OCI-LY1 (cell line): ENCODE data around the gene IER3.

ENCODE experiments used
- EZH2 ChIP-seq: fragments of 200-600 bp; sonication (generic), shearing (Covaris generic); IDR thresholded peaks from 2 replicates; pipeline ENCODE4 v1.8.0; 2017; ENCODE audit warnings: borderline replicate concordance, mixed run types, mild to moderate bottlenecking, antibody characterized with exemption, low read length, moderate library complexity, mixed read lengths
- TF ChIP-seq, protein P1 (sequence below): fragments of 200-600 bp; sonication (generic), shearing (Covaris generic); IDR thresholded peaks from 2 replicates; pipeline ENCODE4 v1.5.1; 2017; ENCODE audit warnings: mild to moderate bottlenecking, antibody characterized with exemption, low read length, moderate library complexity, mixed read lengths

DNA sequence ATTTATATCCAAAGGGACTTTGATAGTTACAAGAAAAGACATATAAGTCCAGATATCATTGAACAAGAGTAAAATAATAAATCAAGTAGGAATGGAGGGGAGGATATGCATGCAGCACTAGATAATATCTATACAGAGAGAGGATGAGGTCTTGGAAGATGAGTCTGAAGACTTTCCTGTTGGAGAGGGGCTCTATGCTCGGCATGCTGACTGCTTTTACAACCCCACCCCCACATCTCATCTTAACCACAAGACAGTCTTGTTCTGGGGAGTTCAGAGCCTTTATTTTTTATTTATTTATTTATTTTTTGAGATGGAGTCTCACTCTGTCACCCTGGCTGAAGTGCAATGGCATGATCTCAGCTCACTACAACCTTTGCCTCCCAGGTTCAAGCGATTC is 48.4 kb upstream of the IER3 start:
- TF ChIP-seq, protein P1, sequence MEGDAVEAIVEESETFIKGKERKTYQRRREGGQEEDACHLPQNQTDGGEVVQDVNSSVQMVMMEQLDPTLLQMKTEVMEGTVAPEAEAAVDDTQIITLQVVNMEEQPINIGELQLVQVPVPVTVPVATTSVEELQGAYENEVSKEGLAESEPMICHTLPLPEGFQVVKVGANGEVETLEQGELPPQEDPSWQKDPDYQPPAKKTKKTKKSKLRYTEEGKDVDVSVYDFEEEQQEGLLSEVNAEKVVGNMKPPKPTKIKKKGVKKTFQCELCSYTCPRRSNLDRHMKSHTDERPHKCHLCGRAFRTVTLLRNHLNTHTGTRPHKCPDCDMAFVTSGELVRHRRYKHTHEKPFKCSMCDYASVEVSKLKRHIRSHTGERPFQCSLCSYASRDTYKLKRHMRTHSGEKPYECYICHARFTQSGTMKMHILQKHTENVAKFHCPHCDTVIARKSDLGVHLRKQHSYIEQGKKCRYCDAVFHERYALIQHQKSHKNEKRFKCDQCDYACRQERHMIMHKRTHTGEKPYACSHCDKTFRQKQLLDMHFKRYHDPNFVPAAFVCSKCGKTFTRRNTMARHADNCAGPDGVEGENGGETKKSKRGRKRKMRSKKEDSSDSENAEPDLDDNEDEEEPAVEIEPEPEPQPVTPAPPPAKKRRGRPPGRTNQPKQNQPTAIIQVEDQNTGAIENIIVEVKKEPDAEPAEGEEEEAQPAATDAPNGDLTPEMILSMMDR, result no peak
- TF ChIP-seq EZH2, result no peak
